Inflammatory macrophage treated with lipopolysaccharide for 4 hours (primary cell): ENCODE measurements around the gene PLA2G2D.

Source experiments
- DNase-seq: peaks from one replicate; pipeline ENCODE4 v3.0.0-alpha.2; 2020

PLA2G2D gene

DNA sequence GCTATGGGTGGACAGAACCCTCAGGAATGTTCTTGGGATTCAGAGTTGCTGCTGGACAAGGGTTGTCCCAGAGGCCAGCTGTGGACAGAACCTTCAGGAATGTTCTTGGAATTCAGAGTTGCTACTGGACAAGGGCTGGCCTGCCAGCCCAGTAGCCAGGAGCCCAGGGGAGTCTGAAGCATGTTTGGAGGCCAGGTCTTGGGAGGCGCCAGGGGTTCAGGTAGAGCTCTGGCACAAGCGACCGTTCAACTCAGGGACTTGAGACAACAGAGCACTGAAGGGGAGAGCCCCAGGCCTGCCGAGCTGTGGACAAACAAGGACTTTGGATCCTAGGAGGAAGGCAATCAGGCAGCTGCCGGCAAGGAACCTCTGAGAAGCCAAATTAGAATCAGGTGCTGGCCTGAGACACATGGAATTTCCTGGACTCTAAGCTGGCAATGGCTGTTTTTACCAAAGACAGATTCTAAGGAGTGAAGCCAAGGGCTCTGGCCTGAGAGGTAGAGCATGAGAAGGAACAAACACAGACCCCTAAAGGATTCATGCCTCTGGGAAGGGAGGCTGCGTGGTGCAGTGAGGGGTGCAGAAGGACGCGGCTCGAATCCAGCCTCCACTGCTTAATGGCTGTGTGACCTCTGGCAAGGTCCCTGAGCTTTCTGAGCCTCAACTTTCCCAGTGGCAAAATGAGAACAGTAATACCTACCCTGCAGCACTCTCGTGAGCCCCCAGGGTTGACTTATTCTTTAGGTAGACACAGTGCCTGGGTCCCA, 36.0 kb downstream of the PLA2G2D start:
- DNase-seq: no peak

GRCh38 chr1:20082772-20083171, 36.6 kb downstream of the PLA2G2D start:
- DNase-seq: no peak

- no peak for DNase-seq
These were observed 38.0 kb downstream of the PLA2G2D start for GRCh38 chr1:20081353-20081810.

DNA sequence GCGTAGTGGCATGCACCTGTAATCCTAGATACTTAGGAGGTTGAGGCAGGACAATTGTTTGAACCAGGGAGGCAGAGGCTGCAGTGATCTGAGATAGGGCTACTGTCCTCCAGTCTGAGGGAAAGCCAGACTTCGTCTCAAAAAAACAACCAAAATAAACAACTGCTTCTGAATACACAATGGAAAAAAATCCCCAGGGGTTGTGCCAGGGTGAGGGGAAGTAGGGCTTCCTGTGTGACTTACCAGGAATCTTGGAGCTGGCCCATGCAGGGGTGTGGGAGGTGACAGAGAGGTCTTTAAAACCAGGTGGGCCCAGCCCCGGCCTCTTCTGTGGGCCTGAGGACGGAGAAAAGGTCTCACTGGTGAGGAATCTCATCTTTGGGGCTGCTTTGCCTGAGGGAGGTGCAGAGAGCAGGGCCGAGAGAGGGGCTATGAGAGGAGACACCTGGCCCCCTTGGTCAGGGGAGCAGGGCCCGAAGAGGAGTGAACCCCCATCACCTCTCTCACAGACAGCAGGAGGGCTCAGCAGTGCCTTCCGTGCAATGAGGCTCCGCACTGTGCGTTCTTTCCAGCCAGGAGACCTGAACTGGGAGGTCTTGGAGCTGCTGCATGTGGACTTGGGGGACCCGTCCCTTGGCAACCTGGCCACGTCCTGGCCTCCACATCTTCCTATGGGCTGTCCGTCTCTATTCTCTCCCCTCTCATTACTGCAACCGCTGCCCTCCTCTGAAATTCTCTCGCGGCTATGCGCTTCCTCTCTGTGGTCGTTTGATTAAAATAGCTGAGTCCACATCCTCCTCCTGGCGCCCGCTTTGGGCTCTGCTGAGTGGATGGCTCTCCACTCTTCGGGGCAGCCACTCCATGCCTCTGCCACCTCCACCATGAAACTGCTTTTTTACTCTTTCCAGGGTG, 38.6 kb downstream of the PLA2G2D start:
- peak; percentile 8 for DNase-seq

- no peak for DNase-seq
These were observed 39.6 kb downstream of the PLA2G2D start for GRCh38 chr1:20079661-20080305.

- DNase-seq: no peak
These were observed 40.6 kb downstream of the PLA2G2D start for GRCh38 chr1:20078711-20079110.

- no peak for DNase-seq
These were observed 41.1 kb downstream of the PLA2G2D start for GRCh38 chr1:20078171-20078651.

DNA sequence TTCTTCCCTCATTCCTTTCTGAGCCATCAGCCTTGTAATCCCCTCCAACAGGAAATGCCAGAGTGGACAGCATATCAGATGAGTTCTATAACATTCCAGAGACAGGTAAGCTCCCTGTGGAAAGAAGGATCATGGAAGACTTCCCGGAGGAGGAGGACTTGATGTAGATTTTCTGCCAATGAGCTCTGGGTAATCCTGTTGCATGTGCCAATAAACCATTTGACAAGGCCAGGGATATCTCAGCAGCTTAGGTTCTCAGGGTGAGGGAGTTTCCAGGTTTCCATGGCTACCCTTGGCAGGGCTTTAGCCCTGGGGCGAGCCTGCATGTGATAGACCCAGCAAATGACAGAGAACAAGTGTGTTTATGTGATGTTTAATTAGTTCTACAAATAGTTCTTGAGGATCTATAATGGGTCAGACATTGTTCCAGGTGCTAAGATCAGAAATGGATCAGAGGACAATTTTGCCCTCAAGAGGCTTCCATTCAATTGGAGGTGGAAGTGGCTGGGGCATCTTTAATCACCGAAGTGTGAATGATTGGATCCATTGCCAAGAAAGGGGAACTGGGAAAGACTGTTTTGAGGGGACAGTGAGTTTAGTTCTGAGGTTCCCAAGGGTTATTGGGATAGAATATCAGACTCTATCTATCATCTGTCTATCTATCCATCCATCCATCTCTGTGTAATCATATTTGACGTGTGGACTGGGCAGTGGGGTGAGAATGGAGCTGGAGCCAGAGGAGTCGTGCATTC, 42.5 kb downstream of the PLA2G2D start:
- no peak for DNase-seq

- DNase-seq: no peak
These were observed 43.1 kb downstream of the PLA2G2D start for GRCh38 chr1:20076223-20076622.

- DNase-seq: no peak
These were observed 44.0 kb downstream of the PLA2G2D start for GRCh38 chr1:20075345-20075744.

DNA sequence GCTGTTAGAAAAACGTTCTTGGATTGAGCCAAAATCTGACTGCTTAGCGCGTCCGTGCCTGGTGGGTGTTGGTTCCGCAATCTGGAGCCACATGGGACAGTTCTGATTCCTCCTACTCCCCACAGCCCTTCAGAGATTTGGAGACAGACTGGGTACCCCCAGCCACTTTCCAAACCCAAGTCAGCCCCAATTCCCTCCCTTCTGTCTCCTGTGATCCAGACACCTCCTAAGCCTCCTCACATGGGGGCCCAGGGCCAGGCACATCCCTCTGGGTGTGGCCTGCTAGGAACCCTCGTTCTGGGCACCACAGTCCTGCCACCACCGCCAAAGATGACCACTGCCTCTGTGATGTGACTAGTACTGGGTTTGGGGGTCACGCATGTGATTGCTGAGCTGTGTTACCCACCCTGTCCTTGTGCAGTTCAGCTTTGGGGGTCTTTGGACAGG, 44.6 kb downstream of the PLA2G2D start:
- no peak for DNase-seq

GRCh38 chr1:20074055-20074724, 45.1 kb downstream of the PLA2G2D start:
- DNase-seq: no peak

DNA sequence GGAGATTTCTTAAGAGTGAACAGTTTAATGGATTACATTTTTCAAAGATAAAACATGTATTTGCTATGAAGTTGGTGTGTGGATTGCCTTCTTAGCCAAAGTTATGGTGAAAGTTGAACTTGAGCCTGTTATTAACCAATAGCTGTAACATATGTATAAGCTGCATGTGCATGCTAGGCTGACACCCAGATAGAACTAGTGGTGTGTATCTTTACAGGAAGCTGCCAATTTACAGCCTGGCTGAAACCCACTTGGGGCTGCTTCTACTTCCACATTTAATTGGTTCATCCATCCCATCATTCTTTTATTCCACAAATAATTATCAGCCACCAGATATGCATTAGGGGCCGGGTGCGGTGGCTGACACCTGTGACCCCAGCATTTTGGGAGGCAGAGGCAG, 46.1 kb downstream of the PLA2G2D start:
- no peak for DNase-seq

GRCh38 chr1:20072771-20073170, 46.6 kb downstream of the PLA2G2D start:
- no peak for DNase-seq

DNA sequence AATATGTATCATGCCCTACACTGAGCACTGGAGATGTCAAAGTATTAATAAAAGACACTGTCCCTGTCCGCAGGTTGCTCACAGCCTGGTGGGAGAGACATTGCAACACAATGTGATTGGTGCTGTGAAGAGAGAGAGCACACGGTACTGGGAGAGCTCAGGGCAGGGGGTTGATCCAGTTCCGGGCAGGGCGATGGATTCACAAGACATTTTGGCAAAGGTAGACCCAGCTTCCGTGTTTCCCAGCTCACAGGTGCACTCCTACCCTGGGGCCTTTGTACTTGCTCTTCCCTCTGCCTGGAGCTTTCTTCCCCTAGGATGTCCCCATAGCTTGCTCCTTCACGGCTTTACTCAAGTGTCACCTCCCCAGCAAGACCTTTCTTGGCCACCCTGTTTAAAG, 47.9 kb downstream of the PLA2G2D start:
- DNase-seq: no peak

DNA sequence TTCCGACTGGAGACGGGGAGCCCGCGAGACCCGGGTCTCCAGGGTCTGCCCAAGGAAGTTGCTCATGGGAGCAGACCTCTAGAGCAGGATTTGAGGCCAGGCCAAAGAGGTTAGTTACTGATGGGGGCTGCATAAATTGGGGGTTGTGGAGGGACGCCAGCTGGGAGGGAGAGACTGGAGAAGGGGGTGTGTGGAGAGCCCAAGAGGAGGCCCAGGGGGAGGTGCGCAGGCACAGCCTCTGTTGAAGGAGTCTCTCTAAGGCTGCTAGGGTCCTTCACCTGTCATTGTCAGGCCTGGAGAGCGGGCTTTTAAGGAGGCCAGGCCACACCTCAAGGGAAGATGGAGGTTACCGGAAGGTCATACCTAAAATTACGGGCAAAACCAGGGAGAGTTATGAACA, 49.0 kb downstream of the PLA2G2D start:
- no peak for DNase-seq

GRCh38 chr1:20069874-20070273, 49.5 kb downstream of the PLA2G2D start, which contains the start of gene PLA2G5:
TSS of gene PLA2G5 (plus strand) at chr1:20070194. CDS start at chr1:20084831, 14,637 bp downstream.
- DNase-seq: no peak

DNA sequence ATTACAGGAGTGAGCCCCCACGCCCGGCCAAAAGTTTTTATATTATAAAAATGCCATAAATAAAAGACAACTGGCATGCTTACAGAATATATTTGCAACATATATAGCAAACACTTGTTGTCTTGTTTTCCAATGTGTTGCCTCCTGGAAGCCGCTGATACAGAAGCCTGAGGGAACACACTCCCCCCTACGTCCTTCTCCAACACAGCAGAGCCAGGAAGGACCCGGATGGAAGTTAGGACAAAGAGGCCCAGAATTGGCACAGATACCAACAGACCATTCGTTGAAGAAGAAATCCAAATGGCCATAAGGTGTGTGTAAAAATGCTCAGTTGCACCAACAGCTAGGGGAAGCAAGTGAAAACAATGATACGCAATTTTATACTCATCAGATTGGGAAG, 50.6 kb downstream of the PLA2G2D start:
- no peak for DNase-seq

GRCh38 chr1:20063861-20064292, 55.5 kb downstream of the PLA2G2D start:
- peak; percentile 27 for DNase-seq
